ENCODE results near the gene RUFY4.

RUFY4 gene

GRCh38 chr2:218065239-218066006, 3.6 kb upstream of the RUFY4 start:
- no peak for DNase-seq

DNA sequence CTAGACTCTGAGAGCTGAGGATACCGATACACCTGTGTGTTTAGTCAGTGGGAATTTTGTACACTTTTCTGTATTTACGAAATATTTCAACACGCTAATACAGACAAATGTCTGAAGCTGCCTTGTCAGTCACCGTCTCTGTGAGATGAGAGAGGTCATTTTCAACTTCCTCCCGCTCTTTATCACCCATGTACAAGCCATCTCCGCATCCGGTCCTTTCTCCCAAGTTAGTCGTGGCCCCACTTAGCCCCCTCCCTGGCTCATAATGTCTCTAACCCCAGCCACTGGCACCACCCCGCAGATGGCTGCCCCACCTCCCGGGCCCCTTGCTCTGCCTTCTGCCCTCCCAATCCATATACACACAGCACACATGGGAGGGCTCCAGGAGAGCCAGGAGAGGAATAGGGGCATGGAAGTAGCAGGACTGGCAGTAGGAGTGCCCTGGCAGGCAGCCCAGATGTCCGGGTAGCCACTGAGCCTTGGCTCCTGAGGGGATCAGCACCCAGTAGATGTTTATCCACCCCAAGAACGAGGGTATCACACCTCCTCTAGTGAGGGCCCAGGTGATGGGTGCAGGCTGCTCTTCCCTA, 2.0 kb upstream of the RUFY4 start:
- DNase-seq: no peak

DNA sequence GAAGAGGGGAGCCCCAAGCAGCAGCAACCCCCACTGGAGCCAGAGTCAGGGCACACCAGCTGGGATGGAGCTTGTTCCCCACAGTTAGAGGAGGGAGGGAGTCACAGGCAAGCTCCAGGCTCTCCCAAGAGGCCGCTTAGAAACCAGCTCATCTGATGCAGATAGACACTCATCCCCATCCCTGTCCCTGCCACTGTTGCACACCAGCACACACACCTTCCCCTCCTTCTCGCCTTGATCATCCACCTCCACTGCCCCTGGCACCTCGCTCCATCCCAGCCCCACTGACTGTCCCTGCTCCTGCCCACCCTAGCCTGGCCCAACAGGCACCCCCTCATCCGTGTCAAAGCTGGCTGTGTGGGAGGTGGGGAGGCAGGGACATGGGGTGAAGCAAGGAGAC, 1.5 kb upstream of the RUFY4 start:
- DNase-seq: no peak

GRCh38 chr2:218069606-218070300, 700 bp downstream of the RUFY4 start:
- no peak for DNase-seq

GRCh38 chr2:218070587-218070986, 1.5 kb downstream of the RUFY4 start:
- DNase-seq: no peak

GRCh38 chr2:218071218-218071937, 2.3 kb downstream of the RUFY4 start:
- peak; percentile 22 for DNase-seq

DNA sequence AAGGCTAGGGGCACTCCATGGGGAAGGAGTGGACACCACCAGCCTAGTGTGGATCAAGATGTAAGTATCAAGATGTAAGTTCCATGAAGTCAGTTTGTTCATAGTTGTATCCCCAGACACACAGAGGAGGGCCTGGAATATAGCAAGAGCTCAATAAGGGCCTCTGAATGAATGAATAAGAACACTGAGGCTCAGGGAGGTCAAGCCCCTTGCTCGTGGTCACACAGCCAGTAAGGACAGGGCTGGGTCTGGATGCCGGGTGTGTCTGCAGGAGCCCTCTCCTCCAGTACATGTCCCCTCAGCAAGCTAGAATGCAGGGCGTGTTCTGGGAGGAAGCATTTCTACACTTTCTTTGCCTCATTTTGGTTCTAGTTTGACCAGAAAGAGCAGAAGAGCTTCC, 2.9 kb downstream of the RUFY4 start:
- no peak for DNase-seq

DNA sequence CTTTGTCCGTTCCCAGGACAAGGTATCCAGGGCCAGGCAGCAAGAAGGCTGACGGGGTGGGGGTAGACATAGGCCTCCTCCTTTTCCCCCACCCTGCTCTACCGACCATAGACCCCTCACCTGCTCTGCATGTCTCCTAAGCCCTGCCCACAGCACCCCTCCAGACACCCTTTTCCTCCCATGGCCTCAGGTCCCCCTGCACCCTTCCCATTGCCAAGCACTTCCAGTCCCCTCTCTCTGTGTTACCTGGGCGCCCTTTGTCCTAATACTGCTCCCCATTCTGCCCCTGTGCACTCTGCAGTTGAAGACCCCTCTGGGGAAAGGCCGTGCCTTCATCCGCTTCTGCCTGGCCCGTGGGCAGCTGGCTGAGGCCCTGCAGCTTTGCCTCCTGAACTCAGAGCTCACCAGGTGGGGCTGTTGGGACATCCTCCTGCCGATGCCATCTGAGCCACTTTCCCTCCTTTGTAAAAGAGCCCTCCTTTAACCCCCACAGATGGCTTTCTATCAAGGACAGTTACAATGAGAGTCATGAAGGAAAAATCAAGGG, 3.5 kb downstream of the RUFY4 start:
- DNase-seq: no peak

DNA sequence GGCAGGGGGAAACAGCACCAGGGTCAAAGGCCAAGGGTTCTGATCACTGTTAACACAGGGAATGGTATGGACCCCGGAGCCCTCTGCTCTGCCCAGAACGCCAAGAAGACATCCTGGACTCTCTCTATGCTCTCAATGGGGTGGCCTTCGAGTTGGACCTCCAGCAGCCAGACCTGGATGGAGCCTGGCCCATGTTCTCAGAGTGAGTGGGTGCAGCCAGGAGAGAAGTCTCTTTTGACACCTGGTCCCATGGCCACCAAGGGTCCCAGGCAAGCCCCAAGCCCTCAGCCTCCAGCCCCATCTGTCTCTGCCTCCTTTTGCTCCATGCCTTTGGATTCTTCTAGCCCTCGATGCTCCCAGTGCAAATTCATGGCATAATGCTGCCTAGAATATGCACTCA, 4.1 kb downstream of the RUFY4 start:
- no peak for DNase-seq

- DNase-seq: peak; percentile 45
Measured at GRCh38 chr2:218074031-218074430, 5.0 kb downstream of the RUFY4 start.

DNA sequence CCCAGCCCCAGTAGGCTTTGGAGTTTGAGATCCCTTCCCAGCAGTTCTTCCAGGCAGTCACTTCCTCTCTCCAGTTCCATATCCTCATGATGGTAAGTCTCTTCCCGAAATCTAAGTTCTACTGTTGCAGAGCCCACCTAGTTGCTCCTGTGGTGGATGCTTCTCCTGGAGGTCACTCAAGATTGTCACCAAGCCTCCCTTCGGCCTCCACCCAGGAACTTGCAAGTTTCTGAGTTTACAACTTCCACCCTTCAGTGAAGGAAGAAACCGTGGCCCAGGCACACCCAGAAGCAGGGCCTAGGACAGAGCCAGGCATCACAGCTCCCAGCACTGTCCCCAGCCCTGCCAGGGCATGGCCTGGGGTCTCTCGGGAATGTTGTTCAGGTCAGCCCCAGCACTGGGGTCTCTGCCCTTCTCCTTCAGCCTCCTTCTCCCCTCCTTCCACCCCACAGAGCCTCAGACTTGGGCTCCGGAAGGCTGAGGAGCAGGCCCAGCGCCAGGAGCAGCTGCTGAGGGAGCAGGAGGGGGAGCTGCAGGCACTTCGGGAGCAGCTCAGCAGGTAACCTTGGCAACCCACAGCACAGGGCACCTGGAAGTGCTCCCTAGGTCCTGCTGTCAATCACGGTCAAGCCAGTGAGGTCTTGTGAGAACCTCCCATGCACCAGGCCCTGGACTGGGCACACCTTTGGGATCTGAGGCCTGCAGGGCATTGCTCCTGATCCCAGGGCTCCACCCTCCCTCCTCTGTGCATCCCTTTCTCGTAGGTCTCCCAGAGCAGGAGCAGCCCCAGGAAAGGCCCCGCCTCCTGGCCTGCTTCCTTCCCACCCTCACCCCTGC, 7.1 kb downstream of the RUFY4 start:
- no peak for DNase-seq

GRCh38 chr2:218077464-218078216, 8.6 kb downstream of the RUFY4 start:
- DNase-seq: no peak

GRCh38 chr2:218079943-218080913, 11.2 kb downstream of the RUFY4 start:
- no peak for DNase-seq

DNA sequence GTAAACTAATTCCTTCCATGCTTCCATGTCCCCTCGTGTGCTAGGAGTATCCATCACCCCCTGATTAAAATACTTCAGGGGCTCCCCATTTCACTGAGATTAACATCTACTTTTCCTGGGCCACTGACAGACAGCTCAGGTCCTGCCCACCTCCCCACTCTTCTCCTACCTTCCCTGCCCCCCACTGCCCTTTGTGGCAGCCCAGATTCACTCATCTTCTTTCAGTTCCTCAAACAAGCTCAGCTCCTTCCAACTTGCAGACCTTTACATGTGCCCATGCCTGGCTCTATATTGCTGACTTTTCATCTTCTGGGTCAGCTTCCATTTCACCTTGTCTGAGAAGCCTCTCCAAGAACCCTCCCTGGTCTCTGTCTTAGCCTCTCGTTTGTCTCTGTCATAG, 12.0 kb downstream of the RUFY4 start:
- DNase-seq: no peak

DNA sequence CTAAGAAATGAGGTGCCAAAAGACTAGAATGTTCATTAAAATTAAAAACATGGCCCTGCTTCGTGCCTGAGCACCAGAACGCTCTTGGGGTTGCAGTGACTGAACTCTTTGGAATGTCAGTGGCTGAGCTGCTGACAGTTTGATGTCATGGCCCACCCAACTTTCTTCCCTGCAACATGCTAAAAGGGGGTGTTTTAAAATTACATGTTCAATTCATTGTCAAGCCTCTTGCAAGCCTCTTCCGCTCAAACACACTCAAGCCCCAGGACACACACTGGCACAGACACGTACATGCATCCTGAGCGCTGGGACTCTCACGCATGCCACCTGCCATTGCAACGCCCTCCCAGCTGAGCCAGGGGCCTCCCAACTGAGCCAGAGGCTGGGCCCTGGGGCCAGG, 12.6 kb downstream of the RUFY4 start:
- peak; percentile 94 for DNase-seq

GRCh38 chr2:218082586-218083351, 13.7 kb downstream of the RUFY4 start:
- no peak for DNase-seq

GRCh38 chr2:218083352-218083676, 14.3 kb downstream of the RUFY4 start:
- no peak for DNase-seq

DNA sequence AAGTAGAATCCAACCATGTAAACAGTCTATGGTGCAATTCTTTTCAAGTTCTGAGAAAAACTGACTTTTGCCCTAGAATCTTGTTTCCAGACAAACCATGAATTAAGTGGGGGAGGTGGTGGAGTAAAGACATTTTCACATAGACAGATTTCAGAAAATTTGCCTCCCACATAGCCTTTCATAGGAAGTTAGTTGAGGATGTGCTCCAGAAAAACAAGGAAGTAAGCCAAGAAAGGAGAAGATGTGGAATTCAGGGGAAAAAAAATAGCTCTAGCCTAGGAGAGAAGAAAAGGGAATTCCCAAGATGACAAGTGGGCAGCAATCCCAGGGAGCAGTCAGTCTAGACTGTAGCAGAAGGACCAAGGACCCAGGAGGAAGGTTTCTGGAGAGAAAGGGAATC, 17.4 kb downstream of the RUFY4 start:
- DNase-seq: no peak

DNA sequence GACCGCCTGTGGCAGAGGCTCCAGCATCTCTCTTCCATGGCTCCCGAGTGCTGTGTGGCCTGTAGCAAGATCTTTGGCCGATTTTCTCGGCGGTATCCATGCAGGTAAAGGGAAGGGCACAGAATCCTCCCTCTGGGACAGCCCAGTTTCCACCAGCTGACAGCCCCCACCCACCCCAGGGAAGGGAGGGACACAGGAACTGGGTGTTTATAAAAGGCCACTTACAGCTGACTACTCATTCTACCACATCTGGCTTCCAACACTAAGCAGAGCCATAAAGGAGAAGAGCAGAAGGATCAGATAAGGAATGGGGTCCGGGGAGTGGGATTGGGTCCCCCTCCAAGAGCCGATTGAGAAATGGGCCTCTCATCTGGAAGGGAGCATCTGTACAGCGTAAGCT, 20.2 kb downstream of the RUFY4 start:
- no peak for DNase-seq

GRCh38 chr2:218091746-218092145, 22.7 kb downstream of the RUFY4 start:
- no peak for DNase-seq

Data from EL (cell line).